ENCODE measurements around the gene PPT2. TPM values are rescaled to one million over a fixed set of nuclear protein-coding genes. Genes with fewer than 3 reads are reported as not detected.

PPT2 gene
- total and polyA plus RNA-seq, 9 donors, result 33.5 to 63.9 (median 43.9) TPM

DNA sequence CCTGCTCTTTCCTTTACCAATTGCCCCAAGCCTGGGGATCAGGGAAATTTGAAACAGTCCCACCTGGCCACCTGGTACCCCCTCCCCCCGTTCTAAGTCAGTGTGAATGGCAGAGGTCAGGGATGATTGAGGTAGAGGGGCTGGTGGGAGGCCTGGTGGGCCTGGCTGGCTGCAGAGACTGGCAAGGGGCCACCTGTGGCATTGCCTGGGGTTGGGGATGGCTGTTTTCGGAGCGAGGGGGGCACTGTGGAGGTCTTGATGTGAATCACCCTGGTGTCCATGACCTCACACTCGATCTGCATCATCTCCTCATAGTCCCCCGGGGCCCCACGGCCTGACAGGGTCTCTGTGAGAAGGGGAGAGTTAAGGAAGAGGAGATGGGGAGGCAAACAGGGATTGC is 38.3 kb upstream of the PPT2 start:
- WGBS, 3 donors, result 56 to 71% (median 61%) methylated on average over 6 of the region's 6 CpGs
- Histone ChIP-seq H3K27me3 (no peaks in the 10 kb centered on the region), H3K27ac (no peak overlapping the region), H3K4me3 (no peak overlapping the region), H3K9me3 (no peaks in the 10 kb centered on the region), H3K36me3 (no peaks in the 10 kb centered on the region), H3K4me1 (ENCODE audit: insufficient read depth) (peaks cover 19% of the 10 kb centered on the region)
- TF ChIP-seq POLR2A (IDR thresholded peaks at IDR 0.05), result no peak
- TF ChIP-seq, protein P1, sequence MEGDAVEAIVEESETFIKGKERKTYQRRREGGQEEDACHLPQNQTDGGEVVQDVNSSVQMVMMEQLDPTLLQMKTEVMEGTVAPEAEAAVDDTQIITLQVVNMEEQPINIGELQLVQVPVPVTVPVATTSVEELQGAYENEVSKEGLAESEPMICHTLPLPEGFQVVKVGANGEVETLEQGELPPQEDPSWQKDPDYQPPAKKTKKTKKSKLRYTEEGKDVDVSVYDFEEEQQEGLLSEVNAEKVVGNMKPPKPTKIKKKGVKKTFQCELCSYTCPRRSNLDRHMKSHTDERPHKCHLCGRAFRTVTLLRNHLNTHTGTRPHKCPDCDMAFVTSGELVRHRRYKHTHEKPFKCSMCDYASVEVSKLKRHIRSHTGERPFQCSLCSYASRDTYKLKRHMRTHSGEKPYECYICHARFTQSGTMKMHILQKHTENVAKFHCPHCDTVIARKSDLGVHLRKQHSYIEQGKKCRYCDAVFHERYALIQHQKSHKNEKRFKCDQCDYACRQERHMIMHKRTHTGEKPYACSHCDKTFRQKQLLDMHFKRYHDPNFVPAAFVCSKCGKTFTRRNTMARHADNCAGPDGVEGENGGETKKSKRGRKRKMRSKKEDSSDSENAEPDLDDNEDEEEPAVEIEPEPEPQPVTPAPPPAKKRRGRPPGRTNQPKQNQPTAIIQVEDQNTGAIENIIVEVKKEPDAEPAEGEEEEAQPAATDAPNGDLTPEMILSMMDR (IDR thresholded peaks at IDR 0.05), result no peak
- TF ChIP-seq EP300 (IDR thresholded peaks at IDR 0.05), result no peak
- intact Hi-C loops (cut with DNase I), result loop anchor here in 2 of 4 donors (2.0 to 10.0 kb wide), 3 partner anchors 29 to 211 kb away; partner anchors contain the start of gene ZBTB12 (in 1 of the 2)
- DNase-seq, result peak in 4 of 5 donors; percentile 34 to 59 (median 52)

DNA sequence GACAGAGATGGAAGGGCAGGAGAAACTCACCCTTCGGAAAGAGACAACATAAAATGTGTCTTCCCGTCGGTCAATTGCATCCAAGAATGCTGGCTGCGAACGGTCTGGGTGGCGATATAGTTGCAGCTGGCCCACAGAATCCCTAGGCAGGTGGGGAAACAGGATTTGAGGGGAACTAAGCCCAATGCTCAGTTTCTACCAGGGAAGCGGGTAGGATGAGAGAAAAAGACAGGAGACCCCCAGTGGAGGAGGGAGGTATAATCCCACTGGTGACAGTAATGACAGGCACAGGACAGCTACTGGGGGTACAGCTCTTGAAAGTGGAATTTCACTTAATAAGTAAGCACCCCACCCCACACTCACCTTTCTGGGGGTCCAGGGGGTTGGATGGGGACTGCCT is 37.3 kb upstream of the PPT2 start:
- WGBS, 3 donors, result 72 to 77% (median 74%) methylated on average over 7 of the region's 7 CpGs
- intact Hi-C loops (cut with DNase I), result loop anchor here in 2 of 4 donors (5.0 to 10.0 kb wide), 2 partner anchors 56 to 212 kb away; partner anchors contain the start of gene ZBTB12 (in 1 of the 2)
- DNase-seq, result peak in 2 of 5 donors; percentile 16 to 37
- H3K4me1 ChIP-seq (ENCODE audit: insufficient read depth), result peaks cover 11% of the 10 kb centered on the region
- H3K27ac ChIP-seq, result no peak overlapping the region
- H3K27me3 ChIP-seq, result no peaks in the 10 kb centered on the region
- H3K4me3 ChIP-seq, result no peak overlapping the region
- no peaks in the 10 kb centered on the region for H3K36me3 ChIP-seq
- H3K9me3 ChIP-seq, result no peaks in the 10 kb centered on the region
- TF ChIP-seq POLR2A (IDR thresholded peaks at IDR 0.05) (no peak), EP300 (IDR thresholded peaks at IDR 0.05) (no peak)
- TF ChIP-seq, protein P1 (IDR thresholded peaks at IDR 0.05), result peak in 2 of 3 donors; percentile 43 to 49

DNA sequence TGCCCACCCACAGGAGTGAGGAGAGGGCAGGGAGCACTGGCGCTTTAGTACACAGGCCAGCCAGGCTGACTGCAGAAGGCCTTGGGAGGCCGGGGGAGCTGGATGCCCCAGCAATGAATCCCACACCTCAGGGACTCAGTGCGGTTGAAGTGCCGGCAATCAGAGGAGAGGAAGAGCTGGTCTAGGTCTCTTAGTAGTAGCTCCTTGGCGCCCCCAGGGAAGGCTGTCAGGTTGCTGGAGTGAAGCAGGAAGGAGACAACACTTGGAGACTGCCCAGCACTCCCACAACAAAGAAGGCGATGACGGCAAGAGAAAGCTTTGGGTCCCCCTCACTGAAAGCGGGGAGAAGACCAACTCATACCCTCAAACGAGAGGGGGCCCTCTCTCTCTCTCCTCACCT is 36.5 kb upstream of the PPT2 start:
- Histone ChIP-seq H3K27ac (no peak overlapping the region), H3K9me3 (no peaks in the 10 kb centered on the region), H3K4me1 (ENCODE audit: insufficient read depth) (peaks cover 9% of the 10 kb centered on the region), H3K27me3 (no peaks in the 10 kb centered on the region), H3K36me3 (no peaks in the 10 kb centered on the region), H3K4me3 (no peak overlapping the region)
- intact Hi-C loops (cut with DNase I), result loop anchor here in 2 of 4 donors (5.0 to 10.0 kb wide), 2 partner anchors 55 to 213 kb away; partner anchors contain the start of gene ZBTB12 (in 1 of the 2)
- TF ChIP-seq, protein P1 (IDR thresholded peaks at IDR 0.05), result no peak
- no peak for TF ChIP-seq POLR2A (IDR thresholded peaks at IDR 0.05)
- DNase-seq, result no peak
- WGBS, 3 donors, result 63 to 74% (median 64%) methylated on average over 9 of the region's 9 CpGs

DNA sequence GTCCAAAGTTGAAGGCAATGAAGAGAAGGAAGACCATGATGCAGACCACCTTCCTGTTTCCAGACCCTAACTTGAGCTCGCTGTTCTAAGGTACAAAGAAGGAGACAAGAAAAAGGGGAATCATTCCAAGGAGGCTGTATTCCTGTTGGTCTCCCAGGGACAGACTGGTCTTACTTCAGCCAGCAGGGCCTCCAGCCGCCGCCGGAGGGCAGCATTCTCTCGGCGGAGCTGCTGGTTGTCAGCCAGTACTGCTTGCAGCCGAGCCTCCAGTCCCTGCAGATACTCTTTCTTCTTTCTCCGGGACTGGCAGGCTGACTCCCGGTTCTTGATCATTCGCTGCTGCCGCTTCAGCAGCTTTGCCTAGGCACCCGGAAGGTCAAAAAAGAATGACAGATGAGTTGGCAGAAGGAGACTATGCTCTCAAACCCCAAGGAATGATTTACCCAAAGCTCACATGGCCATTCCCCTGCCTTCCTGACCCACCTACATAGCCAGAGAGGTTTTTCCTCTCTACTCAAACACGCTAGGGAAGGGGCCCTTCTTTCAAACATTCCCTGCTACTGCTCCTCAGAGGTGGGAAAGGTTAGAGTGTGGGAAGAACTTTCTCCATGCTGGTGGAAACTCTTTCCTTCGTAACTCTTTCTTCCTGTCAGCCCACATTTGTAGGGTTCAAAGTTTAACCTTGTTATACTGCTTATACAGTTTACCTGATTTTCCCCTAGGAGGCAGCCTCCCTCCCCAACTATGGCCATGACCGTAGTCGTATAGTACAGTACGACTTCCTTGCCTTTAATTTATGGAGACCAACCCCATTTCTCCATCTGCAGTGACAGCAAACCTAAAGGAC is 34.9 kb upstream of the PPT2 start:
- Histone ChIP-seq H3K27me3 (no peaks in the 10 kb centered on the region), H3K27ac (peak overlapping the region; percentile 32 to 58), H3K9me3 (no peaks in the 10 kb centered on the region), H3K4me1 (ENCODE audit: insufficient read depth) (peaks cover 1% of the 10 kb centered on the region), H3K36me3 (no peaks in the 10 kb centered on the region), H3K4me3 (no peak overlapping the region)
- TF ChIP-seq EP300 (IDR thresholded peaks at IDR 0.05), result no peak
- TF ChIP-seq, protein P1 (IDR thresholded peaks at IDR 0.05), result peak; percentile 92 to 93 (median 92)
- peak; percentile 18 for TF ChIP-seq POLR2A (IDR thresholded peaks at IDR 0.05)
- DNase-seq, result peak; percentile 85 to 94 (median 92)
- intact Hi-C loops (cut with DNase I), result loop anchor here (2.0 to 10.0 kb wide), 3 partner anchors 36 to 214 kb away; partner anchors contain the start of genes PPT2 (in 3 of the 4) and ZBTB12 (in 1 of the 4)
- WGBS, 3 donors, result 9 to 10% (median 10%) methylated on average over 17 of the region's 17 CpGs
